Brain microvascular endothelial cell (primary cell): ENCODE measurements around the gene TBC1D2.

Experiments used
- DNase-seq: peaks from one replicate; pipeline ENCODE4 v3.0.0-alpha.2; 2020
- H3K27ac ChIP-seq: fragments of 250-450 bp; sonication (Bioruptor Pico); 2 replicates; pipeline ENCODE4 v1.5.1; 2020; ENCODE audit warnings: mild to moderate bottlenecking, moderate library complexity
- H3K27me3 ChIP-seq: fragments of 250-450 bp; sonication (Bioruptor Pico); replicated peaks from 2 replicates; pipeline ENCODE4 v1.5.1; 2020; ENCODE audit warnings: mild to moderate bottlenecking
- H3K36me3 ChIP-seq: fragments of 250-450 bp; sonication (Bioruptor Pico); replicated peaks from 2 replicates; pipeline ENCODE4 v1.5.1; 2020; ENCODE audit warnings: mild to moderate bottlenecking
- H3K4me3 ChIP-seq: 2 replicates; pipeline ENCODE4 v1.5.1; 2011; ENCODE audit warnings: low read depth, mild to moderate bottlenecking, control low read depth, low read length, moderate library complexity
- CTCF ChIP-seq: IDR thresholded peaks from 2 replicates; pipeline ENCODE4 v1.5.1; 2011; ENCODE audit warnings: low read depth, mild to moderate bottlenecking, moderate library complexity, low read length, control low read depth, inconsistent platforms; ENCODE audit errors: missing control alignments
- in situ Hi-C: cut with HindIII; loops from 2 replicates; pipeline ENCODE4 v1.10.0; 2017; ENCODE audit warnings: low sequenced_read_pairs, low pct_ligation_motif_present

TBC1D2 gene

GRCh38 chr9:98152526-98152925, 102.9 kb downstream of the TBC1D2 start:
- Histone ChIP-seq H3K4me3 (no peak overlapping the region), H3K27ac (no peak overlapping the region), H3K36me3 (no peaks in the 10 kb centered on the region), H3K27me3 (no peaks in the 10 kb centered on the region)
- TF ChIP-seq CTCF = no peak
- in situ Hi-C loops = no loop called here
- DNase-seq = no peak

GRCh38 chr9:98150721-98151120, 104.7 kb downstream of the TBC1D2 start:
- H3K27ac ChIP-seq = no peak overlapping the region
- DNase-seq = no peak
- no peaks in the 10 kb centered on the region for H3K27me3 ChIP-seq
- TF ChIP-seq CTCF = no peak
- no peak overlapping the region for H3K4me3 ChIP-seq
- H3K36me3 ChIP-seq = no peaks in the 10 kb centered on the region
- in situ Hi-C loops = no loop called here

GRCh38 chr9:98150164-98150563, 105.3 kb downstream of the TBC1D2 start:
- TF ChIP-seq CTCF = no peak
- no peak for DNase-seq
- Histone ChIP-seq H3K36me3 (no peaks in the 10 kb centered on the region), H3K27ac (no peak overlapping the region), H3K4me3 (no peak overlapping the region), H3K27me3 (no peaks in the 10 kb centered on the region)
- in situ Hi-C loops = no loop called here

GRCh38 chr9:98149422-98149821, 106.0 kb downstream of the TBC1D2 start:
- H3K4me3 ChIP-seq = no peak overlapping the region
- DNase-seq = no peak
- TF ChIP-seq CTCF = no peak
- H3K27me3 ChIP-seq = no peaks in the 10 kb centered on the region
- H3K36me3 ChIP-seq = no peaks in the 10 kb centered on the region
- no peak overlapping the region for H3K27ac ChIP-seq
- in situ Hi-C loops = no loop called here
